Parathyroid adenoma (tissue), 2 donors: Measurements from ENCODE around the gene KRTDAP.

ENCODE experiments used
- H2AFZ ChIP-seq: fragments of 300-600 bp; sonication (generic); one replicate; pipeline ENCODE4 v1.7.0; 2017; ENCODE audit warnings: antibody characterized with exemption, mild to moderate bottlenecking
- H3K27ac ChIP-seq: fragments of 300-600 bp; sonication (generic); one replicate; pipeline ENCODE4 v1.7.0; 2017
- H3K27me3 ChIP-seq: fragments of 300-600 bp; sonication (generic); one replicate; pipeline ENCODE4 v1.7.0; 2017; ENCODE audit warnings: low read length; ENCODE audit not compliant: control insufficient read depth, insufficient read depth
- H3K36me3 ChIP-seq: fragments of 300-600 bp; sonication (generic); one replicate; pipeline ENCODE4 v1.7.0; 2017; ENCODE audit warnings: low read length; ENCODE audit not compliant: control insufficient read depth, insufficient read depth
- H3K4me1 ChIP-seq: fragments of 300-600 bp; sonication (generic); one replicate; pipeline ENCODE4 v1.7.0; 2017; ENCODE audit warnings: control low read depth
- H3K4me2 ChIP-seq: fragments of 300-600 bp; sonication (generic); one replicate; pipeline ENCODE4 v1.7.0; 2017; ENCODE audit warnings: low read length
- H3K4me3 ChIP-seq: fragments of 300-600 bp; sonication (generic); one replicate; pipeline ENCODE4 v1.7.0; 2017; ENCODE audit warnings: low read depth, low read length
- H3K79me2 ChIP-seq: fragments of 300-600 bp; sonication (generic); one replicate; pipeline ENCODE4 v1.7.0; 2017; ENCODE audit warnings: control low read depth
- H3K9ac ChIP-seq: fragments of 300-600 bp; sonication (generic); one replicate; pipeline ENCODE4 v1.7.0; 2017; ENCODE audit warnings: mild to moderate bottlenecking
- H3K9me3 ChIP-seq: fragments of 300-600 bp; sonication (generic); one replicate; pipeline ENCODE4 v1.7.0; 2017; ENCODE audit warnings: low read length; ENCODE audit not compliant: control insufficient read depth
- CTCF ChIP-seq: fragments of 300-600 bp; sonication (generic); IDR thresholded peaks from one replicate; pipeline ENCODE4 v1.7.0; 2017; ENCODE audit warnings: antibody characterized with exemption, mild to moderate bottlenecking
- donor health status: primary hyperparathyroidism.

The KRTDAP gene

GRCh38 chr19:35493971-35494370, 3.7 kb upstream of the KRTDAP start:
- no peaks in the 10 kb centered on the region for H3K79me2 ChIP-seq
- no peaks in the 10 kb centered on the region for H3K27me3 ChIP-seq
- no peak for TF ChIP-seq CTCF
- H2AFZ ChIP-seq = no peak overlapping the region
- no peaks in the 10 kb centered on the region for H3K36me3 ChIP-seq
- peaks cover 6% of the 10 kb centered on the region for H3K4me1 ChIP-seq
- no peak overlapping the region for H3K4me3 ChIP-seq
- no peak overlapping the region for H3K27ac ChIP-seq
- no peak overlapping the region for H3K9ac ChIP-seq
- no peaks in the 10 kb centered on the region for H3K9me3 ChIP-seq
- H3K4me2 ChIP-seq = no peak overlapping the region

- Histone ChIP-seq H3K4me2 (no peak overlapping the region), H3K9ac (no peak overlapping the region), H3K4me3 (no peak overlapping the region), H3K36me3 (no peaks in the 10 kb centered on the region), H3K79me2 (no peaks in the 10 kb centered on the region), H3K27me3 (no peaks in the 10 kb centered on the region), H3K4me1 (peaks cover 6% of the 10 kb centered on the region), H3K27ac (no peak overlapping the region), H2AFZ (no peak overlapping the region), H3K9me3 (no peaks in the 10 kb centered on the region)
- no peak for TF ChIP-seq CTCF
Observed at GRCh38 chr19:35491836-35492360, 1.6 kb upstream of the KRTDAP start.

DNA sequence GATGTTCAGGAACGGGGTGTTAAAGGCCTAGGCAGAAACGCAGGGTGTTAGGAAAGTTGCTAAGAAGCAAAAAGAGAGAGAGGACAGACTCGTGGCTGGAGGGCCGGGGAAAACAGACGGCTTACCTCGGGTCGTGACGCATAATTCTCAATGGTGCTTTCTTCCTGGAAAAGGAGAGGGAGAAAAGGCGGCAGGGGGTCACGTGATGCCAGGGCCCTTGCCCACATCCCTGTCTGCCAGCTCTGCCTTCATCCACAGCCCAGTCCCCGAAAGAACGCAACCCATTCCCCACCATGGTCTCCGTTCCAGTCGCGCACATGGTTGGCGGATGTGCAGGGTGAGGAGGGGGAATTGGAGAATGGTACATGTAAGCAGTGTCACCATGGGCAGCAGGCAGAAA, 1.6 kb downstream of the KRTDAP start:
- no peaks in the 10 kb centered on the region for H3K4me1 ChIP-seq
- no peak overlapping the region for H3K27ac ChIP-seq
- no peaks in the 10 kb centered on the region for H3K27me3 ChIP-seq
- TF ChIP-seq CTCF = no peak
- H3K4me3 ChIP-seq = no peak overlapping the region
- H2AFZ ChIP-seq = no peak overlapping the region
- no peak overlapping the region for H3K9ac ChIP-seq
- H3K79me2 ChIP-seq = no peaks in the 10 kb centered on the region
- H3K9me3 ChIP-seq = no peaks in the 10 kb centered on the region
- no peak overlapping the region for H3K4me2 ChIP-seq
- no peaks in the 10 kb centered on the region for H3K36me3 ChIP-seq

DNA sequence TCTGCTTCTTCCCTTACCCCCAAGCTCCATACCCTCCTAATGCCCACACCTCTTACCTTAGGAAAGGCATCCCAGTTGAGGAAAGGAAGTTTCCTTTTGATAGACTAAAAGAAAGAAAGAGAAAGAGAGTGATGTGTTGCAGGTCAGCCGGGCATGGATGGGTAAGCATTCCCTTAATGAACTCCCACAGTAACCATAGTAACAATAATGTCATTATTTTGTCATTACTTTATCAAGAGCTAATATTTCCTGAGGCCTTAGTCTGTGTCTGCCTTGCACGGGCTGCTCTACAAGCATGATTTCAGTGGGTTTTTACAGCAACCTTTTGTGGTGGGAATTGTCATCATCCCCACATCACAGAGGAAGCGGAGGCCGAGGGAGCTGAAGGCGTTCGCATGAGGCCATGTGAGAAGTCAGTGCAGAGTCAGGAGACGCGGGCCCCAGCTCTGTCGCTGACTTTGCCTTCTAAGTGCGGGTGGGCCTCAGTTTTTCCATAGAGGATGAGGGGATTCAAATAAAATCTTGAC, 2.5 kb downstream of the KRTDAP start:
- Histone ChIP-seq H2AFZ (no peak overlapping the region), H3K9me3 (no peaks in the 10 kb centered on the region), H3K4me3 (no peak overlapping the region), H3K36me3 (no peaks in the 10 kb centered on the region), H3K4me1 (no peaks in the 10 kb centered on the region), H3K9ac (no peak overlapping the region), H3K79me2 (no peaks in the 10 kb centered on the region), H3K4me2 (no peak overlapping the region), H3K27ac (no peak overlapping the region), H3K27me3 (no peaks in the 10 kb centered on the region)
- TF ChIP-seq CTCF = no peak

GRCh38 chr19:35486268-35486708, 4.0 kb downstream of the KRTDAP start:
- Histone ChIP-seq H3K4me3 (no peak overlapping the region), H3K9me3 (no peaks in the 10 kb centered on the region), H3K36me3 (no peaks in the 10 kb centered on the region), H3K79me2 (no peaks in the 10 kb centered on the region), H3K4me2 (no peak overlapping the region), H3K27ac (no peak overlapping the region), H2AFZ (no peak overlapping the region), H3K27me3 (no peaks in the 10 kb centered on the region), H3K9ac (no peak overlapping the region), H3K4me1 (no peaks in the 10 kb centered on the region)
- no peak for TF ChIP-seq CTCF
